Activated CD8-positive, alpha-beta memory T cell treated with anti-CD3 and anti-CD28 coated beads for 48 hours (primary cell): ENCODE measurements around the gene CSNK1G2.

Experiments used
- DNase-seq, 3 experiments: peaks; one replicate each; pipeline ENCODE4 v3.0.0-alpha.2; 2020; ENCODE audit warnings: low read depth in 2 of 3, low spot score in 2 of 3

CSNK1G2 gene

GRCh38 chr19:1941146-1942077, at the start of gene CSNK1G2:
CSNK1G2 (plus strand) TSS chr19:1941172; CDS start chr19:1969773, 28,601 bp downstream.
- no peak for DNase-seq

DNA sequence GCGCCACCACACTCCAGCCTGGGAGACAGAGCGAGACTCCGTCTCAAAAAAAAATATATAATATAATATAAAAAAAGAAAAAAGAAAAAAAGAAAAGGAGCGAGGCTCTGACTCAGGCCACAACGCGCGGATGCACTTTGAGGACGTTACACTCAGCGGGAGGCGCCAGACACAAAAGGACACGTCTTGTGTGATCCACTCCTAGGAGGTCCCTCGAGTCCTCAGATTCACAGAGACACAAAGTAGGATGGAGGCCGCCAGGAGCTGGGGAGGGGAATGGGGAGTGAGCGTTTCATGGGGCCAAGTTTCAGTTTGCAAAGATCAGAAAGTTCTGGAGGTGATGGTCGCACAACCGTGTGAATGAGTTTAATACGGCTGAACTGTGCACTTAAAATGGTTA, 47.2 kb upstream of the CSNK1G2 start:
- no peak for DNase-seq

GRCh38 chr19:1896508-1896907, 44.5 kb upstream of the CSNK1G2 start:
- DNase-seq = no peak

DNA sequence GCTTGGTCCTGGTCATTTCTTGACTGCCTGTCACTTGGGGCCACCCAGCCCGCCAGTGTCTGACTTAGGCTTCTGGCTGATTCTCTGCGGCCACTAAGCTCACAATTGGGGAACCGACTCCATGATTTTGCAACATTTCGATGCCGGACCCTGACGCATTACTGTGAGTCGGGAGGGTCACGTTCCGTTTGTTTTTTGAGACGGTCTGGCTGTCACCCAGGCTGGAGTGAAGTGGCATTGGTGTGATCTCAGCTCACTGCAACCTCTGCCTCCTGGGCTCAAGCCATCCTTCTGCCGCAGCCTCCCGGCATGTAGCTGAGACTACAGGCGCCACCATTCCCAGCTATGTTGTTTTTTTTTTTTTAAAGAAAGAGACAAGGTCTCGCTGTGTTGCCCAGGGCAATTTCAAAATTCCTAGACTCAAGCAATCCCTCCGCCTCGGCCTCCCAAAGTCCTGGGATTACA, 39.0 kb upstream of the CSNK1G2 start:
- no peak for DNase-seq

DNA sequence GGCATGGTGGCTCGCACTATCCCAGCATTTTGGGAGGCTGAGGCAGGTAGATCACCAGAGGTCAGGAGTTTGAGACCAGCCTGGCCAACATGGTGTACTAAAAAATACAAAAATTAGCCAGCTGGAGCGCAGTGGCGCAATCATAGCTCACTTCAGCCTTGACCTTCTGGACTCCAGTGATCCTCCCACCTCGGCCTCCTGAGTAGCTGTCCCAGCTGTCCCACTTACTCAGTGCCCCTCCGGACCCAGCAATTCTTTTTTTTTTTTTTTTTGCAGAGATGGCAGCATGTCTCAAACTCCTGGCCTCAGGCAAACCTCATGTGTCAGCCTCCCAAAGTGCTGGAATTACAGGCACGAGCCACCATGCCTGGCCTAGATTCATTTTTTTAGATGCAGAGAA, 38.0 kb upstream of the CSNK1G2 start:
- DNase-seq = no peak

- DNase-seq = no peak
Measured at GRCh38 chr19:1904860-1905109, 36.2 kb upstream of the CSNK1G2 start.

DNA sequence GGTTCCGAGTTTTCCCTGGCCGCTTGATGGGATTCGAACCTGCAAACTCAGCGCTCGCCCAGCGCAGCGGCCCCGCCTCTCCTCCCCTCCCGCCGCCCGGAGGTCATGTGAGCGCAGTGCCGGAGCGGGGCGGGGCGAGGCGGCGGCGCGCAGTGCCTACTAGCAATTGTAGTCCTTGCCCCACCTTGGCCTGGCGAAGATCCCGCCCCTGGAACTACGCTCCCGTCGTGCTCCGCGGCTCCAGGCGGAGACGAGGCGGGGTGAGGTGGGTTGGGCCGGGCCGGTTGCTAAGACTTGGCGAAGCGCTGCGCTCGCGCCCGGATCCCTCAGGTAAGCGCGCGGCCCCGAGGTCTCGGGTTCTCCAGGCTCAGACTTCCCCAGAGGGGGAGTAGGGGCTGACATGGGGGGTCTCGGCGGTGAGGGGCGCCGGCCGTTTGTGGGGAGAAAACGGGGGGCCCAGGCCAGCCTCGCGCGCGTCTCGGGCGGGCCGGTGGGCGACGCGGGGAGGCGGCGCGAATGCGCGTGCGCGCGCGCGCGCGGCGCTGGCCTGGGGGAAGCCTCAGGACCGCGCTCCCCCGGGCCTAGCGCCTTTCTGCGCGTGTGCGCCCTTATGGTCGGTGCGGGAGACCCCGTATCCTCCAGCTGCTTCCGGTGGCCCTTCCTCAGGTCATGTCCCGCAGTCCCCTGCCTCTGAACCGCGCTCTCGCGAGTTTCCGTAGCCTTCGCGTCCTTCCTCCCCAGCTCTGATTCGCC, 35.7 kb upstream of the CSNK1G2 start, which contains the start of the genes ADAT3 and SCAMP4:
TSS of gene ADAT3 (plus strand) at position 290 of the 753 bp plus-strand sequence. CDS start 6,649 bp downstream, outside the sequence.
TSS of gene SCAMP4 (plus strand) at position 290 of the 753 bp plus-strand sequence. CDS start 9,621 bp downstream, outside the sequence.
- DNase-seq = peak; percentile 79 to 97 (median 89)

GRCh38 chr19:1905863-1906375, 35.1 kb upstream of the CSNK1G2 start:
- DNase-seq = no peak

GRCh38 chr19:1906985-1907562, 33.9 kb upstream of the CSNK1G2 start:
- no peak for DNase-seq

DNA sequence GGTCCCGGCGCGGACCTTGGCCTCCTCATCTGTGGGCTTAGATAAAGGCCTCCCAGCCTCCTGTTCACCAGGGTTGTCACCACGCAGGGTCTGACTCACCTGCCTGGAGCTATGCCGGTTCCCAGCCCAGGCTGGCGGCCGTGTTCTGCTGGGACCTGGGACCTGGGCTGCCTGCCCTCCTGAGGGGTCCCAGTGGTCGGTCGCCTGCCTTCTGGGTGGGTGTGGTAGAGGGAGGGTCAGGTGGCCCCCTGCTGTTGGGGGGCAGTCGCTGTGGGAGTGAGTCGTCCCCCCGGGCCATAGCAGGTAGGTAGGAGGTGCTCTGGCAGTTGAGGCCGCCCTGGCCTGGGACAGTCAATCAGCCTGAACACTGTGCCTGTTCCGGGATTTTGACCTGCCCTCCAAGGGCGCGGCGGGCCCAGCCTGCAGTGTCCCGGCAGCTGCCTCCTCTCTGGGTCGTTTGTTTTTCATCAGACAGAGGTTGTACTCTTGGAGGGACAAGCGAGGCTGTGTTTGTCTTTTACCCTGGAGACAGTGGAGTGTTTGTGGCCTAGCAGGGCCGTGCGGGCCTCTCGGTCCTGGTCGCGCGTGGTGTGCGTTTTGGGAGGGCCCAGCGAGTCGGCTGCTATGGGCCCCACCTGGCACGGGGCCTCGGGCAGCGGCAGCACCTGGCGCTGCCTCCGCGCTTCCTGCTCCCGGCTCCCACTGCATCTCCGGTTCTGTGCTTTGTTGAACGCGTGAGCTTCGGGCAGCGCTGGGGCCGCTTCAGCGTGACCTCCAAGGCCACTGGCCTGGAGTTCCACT, 33.2 kb upstream of the CSNK1G2 start:
- DNase-seq = no peak

DNA sequence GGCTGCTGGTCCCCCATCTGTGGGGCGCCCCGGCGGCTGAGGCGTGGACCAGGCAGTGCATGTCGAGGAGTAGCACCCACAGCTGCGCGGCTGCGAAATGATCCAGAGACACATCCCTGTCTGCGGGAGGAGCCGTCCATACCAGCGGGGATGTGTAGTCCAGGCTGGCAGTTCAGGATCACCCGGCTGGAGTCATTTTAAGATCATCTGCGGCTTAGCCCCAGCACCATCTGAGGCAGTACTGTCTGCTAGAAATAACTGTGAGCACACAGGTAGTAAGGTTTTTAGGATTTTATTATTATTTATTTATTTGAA, 32.7 kb upstream of the CSNK1G2 start:
- no peak for DNase-seq

DNA sequence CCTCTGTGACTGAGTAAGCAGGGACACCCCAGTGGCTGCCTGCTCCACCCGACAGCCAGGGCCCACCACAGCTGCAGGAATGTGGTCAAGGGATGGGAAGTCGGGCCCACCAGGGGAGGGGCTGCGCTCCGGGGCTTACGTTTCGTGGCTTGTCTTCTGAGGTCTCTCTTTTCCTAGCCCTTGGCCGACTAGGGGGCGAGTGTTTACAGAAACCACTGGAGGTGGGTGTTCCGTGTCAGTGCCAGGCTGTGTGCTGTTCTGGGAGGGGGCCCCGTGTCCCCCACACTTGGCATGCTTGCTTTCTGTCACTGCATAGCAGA, 31.3 kb upstream of the CSNK1G2 start:
- DNase-seq = no peak

GRCh38 chr19:1910177-1910576, 30.8 kb upstream of the CSNK1G2 start:
- no peak for DNase-seq

- no peak for DNase-seq
Measured at GRCh38 chr19:1911098-1911497, 29.9 kb upstream of the CSNK1G2 start.

DNA sequence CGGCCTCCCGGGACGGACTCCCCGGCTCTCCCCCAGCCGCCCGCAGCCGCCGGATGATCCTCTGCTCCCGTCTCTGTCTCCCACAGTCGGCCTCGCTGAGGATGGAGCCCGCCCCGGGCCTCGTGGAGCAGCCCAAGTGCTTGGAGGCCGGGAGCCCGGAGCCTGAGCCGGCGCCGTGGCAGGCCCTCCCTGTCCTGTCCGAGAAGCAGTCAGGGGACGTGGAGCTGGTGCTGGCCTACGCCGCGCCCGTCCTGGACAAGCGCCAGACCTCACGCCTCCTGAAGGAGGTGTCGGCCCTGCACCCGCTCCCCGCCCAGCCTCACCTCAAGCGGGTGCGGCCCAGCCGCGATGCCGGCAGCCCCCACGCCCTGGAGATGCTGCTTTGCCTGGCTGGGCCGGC, 29.0 kb upstream of the CSNK1G2 start:
- no peak for DNase-seq

DNA sequence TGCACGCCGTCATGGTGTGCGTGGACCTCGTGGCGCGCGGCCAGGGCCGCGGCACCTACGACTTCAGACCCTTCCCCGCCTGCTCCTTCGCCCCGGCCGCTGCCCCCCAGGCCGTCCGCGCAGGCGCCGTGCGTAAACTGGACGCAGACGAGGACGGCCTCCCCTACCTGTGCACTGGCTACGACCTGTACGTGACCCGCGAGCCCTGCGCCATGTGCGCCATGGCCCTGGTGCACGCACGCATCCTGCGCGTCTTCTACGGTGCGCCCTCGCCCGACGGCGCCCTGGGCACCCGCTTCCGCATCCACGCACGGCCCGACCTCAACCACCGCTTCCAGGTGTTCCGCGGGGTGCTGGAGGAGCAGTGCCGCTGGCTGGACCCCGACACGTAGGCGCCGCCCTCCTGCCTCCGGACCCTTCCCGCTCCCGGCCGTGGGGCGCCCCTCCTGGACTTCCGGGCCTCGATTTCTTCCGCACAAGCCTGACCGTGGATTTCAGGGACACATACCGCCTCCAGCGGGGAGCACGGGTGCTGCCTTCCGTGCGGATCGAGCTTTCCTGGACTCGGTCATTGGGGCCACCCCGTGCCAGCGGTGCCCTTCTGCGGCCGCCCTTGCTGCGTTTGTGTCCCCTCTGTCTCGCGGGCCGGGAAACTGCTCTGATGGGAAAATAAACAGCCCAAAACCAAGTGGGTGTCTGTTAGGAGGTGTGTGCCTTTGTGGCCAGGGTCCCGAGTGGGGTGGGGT, 28.0 kb upstream of the CSNK1G2 start:
- DNase-seq = no peak

- no peak for DNase-seq
Measured at GRCh38 chr19:1913781-1914577, 27.0 kb upstream of the CSNK1G2 start.

DNA sequence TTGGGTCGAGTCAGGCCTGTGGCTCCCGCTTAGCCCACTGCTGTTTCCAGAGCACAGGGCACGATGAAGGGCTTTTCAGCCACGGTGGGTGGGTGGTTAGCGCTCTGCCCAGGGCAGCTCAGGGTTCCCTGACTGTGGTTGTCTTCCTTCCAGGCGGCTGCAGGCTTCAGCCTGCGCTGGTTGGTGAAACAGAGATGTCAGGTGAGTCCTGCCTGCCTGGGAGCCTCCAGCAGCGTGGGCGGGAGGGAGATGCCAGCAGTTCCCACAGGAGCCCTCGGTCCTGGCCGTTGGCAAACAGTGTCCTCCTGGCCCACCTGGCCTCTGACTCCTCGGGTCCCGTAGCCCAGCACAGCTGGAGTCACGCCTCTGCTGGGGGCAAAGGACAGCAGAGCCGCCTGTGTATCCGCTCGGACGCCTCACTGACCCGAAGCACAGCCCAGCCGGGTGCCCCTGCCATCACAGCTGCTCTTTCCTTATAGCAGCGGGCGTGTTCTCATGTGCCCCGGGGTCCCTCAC, 26.1 kb upstream of the CSNK1G2 start:
- DNase-seq = no peak

DNA sequence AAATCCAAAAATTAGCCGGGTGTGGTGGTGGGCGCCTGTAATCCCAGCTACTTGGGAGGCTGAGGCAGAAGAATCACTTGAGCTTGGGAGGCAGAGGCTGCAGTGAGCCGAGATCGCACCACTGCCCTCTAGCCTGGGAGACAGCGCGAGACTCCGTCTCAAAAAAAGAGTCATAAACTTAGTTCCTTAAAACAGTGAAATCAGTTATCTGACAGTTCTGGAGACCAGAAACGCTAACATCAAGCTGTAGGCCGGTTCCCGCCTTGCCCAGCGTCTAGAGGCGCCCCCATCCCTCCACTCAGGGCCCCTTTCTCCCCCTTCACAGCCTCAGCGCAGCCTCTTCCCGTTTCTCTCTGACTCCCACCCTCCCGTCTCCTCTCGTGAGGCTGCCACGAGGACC, 23.8 kb upstream of the CSNK1G2 start:
- no peak for DNase-seq
